H1 (cell line): ENCODE data around the gene TMEM222. TPM values are rescaled to one million over a fixed set of nuclear protein-coding genes. Genes with fewer than 3 reads are reported as not detected.

Experiments used
- TCF12 ChIP-seq: IDR thresholded peaks from 2 replicates; pipeline ENCODE4 v1.6.1; 2011; ENCODE audit warnings: low read depth, mild to moderate bottlenecking, low read length
- polyA plus RNA-seq, 7 experiments: library from polyadenylated mRNA; depleted of rRNA in 3 of 7; stranded (reverse) in 5 of 7; unstranded in 2 of 7; fragments of >200 nt in 5 of 7; fragments of 200-250 nt in 2 of 7; gene quantifications; 1 replicate in 5 of 7; 2 replicates in 1 of 7; 4 replicates in 1 of 7; pipeline versions ENCODE4 v1.2.1 to v1.2.3, GENCODE V29; 2011 to 2013; ENCODE audit warnings: missing spikeins in 2 of 7, mixed read lengths in 2 of 7
- total RNA-seq: library from RNA; stranded (reverse); fragmentation: NEBNext Ultra II Directional; extraction: Animal tissue kit (Norgen Biotek cat#: 25700); gene quantifications from 2 replicates; pipeline ENCODE4 v1.2.1, GENCODE V29; 2021

Gene TMEM222
- total and polyA plus RNA-seq, 2 of the 8 experiments (the other 6 are each of a cell fraction or from before 2014, with no cell fraction given) = 27.0 to 51.8 TPM

DNA sequence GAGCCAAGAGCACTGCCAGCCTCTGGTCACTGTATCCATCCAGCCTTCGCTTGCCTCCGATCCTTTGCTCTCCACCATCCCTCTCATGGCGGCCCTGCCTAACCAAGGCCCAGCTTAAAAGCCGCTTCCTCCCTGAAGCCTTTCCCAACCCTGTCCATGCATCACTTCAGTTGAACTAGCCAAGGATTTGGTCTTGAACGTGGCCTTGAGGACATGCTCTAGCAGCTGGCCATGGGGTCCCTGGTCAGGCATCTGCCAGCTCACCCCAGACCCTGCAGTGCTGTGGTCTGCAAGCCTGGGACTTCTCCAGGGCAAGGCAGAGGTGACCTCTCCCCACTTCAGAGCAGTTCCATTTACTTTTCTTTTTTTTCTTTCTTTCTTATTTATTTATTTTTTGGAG is 14.8 kb downstream of the TMEM222 start (continued):
- no peak for TF ChIP-seq TCF12
